NCI-H345 treated with DMSO at 0.1 percent for 48 hours (cell line): Measurements from ENCODE around the gene TIGD1.
"Not testable (repeated sequence)": the region's sequence is repeated elsewhere in the genome, so short reads cannot be mapped to it uniquely, and the experiment has no call there.

Experiments used
- DNase-seq: peaks from one replicate; lab custom pipeline; 2025; ENCODE audit not compliant: unreplicated experiment; lab: John Stamatoyannopoulos, UW

The TIGD1 gene

GRCh38 chr2:232571026-232571474, 20.7 kb upstream of the TIGD1 start:
- no peak for DNase-seq

GRCh38 chr2:232570481-232570880, 20.1 kb upstream of the TIGD1 start:
- DNase-seq: not testable (repeated sequence)

- no peak for DNase-seq
Measured at GRCh38 chr2:232569541-232569940, 19.2 kb upstream of the TIGD1 start.

GRCh38 chr2:232568161-232568560, 17.8 kb upstream of the TIGD1 start:
- no peak for DNase-seq

GRCh38 chr2:232567721-232568120, 17.4 kb upstream of the TIGD1 start:
- DNase-seq: no peak

GRCh38 chr2:232563580-232563979, 13.2 kb upstream of the TIGD1 start:
- DNase-seq: no peak

GRCh38 chr2:232562515-232563151, 12.3 kb upstream of the TIGD1 start:
- no peak for DNase-seq

GRCh38 chr2:232556426-232556825, 6.1 kb upstream of the TIGD1 start:
- no peak for DNase-seq

GRCh38 chr2:232551776-232552175, 1.4 kb upstream of the TIGD1 start:
- no peak for DNase-seq

- no peak for DNase-seq
Measured at GRCh38 chr2:232551250-232551638, 887 bp upstream of the TIGD1 start.

GRCh38 chr2:232549655-232550353, 553 bp downstream of the TIGD1 start:
- DNase-seq: no peak

GRCh38 chr2:232547991-232548390, 2.4 kb downstream of the TIGD1 start:
- DNase-seq: no peak

GRCh38 chr2:232545511-232546375, 4.6 kb downstream of the TIGD1 start:
- no peak for DNase-seq

GRCh38 chr2:232544674-232545073, 5.7 kb downstream of the TIGD1 start:
- DNase-seq: no peak

- DNase-seq: no peak
Measured at GRCh38 chr2:232543928-232544631, 6.3 kb downstream of the TIGD1 start.

GRCh38 chr2:232543491-232543890, 6.9 kb downstream of the TIGD1 start:
- no peak for DNase-seq

- no peak for DNase-seq
Measured at GRCh38 chr2:232542715-232543467, 7.5 kb downstream of the TIGD1 start.

GRCh38 chr2:232541961-232542714, 8.2 kb downstream of the TIGD1 start:
- DNase-seq: no peak

GRCh38 chr2:232541195-232541960, 9.0 kb downstream of the TIGD1 start:
- DNase-seq: no peak
